HepG2 (cell line): ENCODE results near the gene ROPN1B. TPM values are rescaled to one million over a fixed set of nuclear protein-coding genes. Genes with fewer than 3 reads are reported as not detected.

Source experiments
- ATAC-seq: fragments of 200-7000 bp; cut with Tn5 transposase; 3 replicates; pipeline ENCODE4 v1.9.1; 2020; ENCODE audit warnings: mild to moderate bottlenecking, moderate library complexity
- BruUV-seq: library from RNA; stranded (reverse); fragments of 400-500 nt; replicated peaks from 2 replicates; lab custom pipeline; 2021; lab: Mats Ljungman, UMichigan
- CTCF ChIA-PET: fragments of 300-600 bp; formaldehyde crosslinking; extraction: SDS; loops from one replicate; lab custom pipeline; 2021; ENCODE audit warnings: low total read pairs, inconsistent platforms, low intra/inter-chr PET ratio; lab: Yijun Ruan, JAX
- POLR2A ChIA-PET: fragments of 350-600 bp; sonication (Branson Sonifier 250); formaldehyde crosslinking; loops from one replicate; lab custom pipeline; 2020; ENCODE audit warnings: antibody characterized with exemption, inconsistent platforms; lab: Yijun Ruan, JAX
- DNase-seq: peaks from one replicate; pipeline ENCODE4 v3.0.0-alpha.2; 2015; ENCODE audit warnings: low spot score
- FAIRE-seq: peaks from 3 replicates; lab custom pipeline; 2011; peaks lifted over from hg19 to GRCh38; lab: Jason Lieb, UNC
- H2AFZ ChIP-seq: one replicate; pipeline ENCODE4 v1.6.1; 2011; ENCODE audit warnings: low read length, inconsistent platforms
- H3K27ac ChIP-seq: fragments of 300-600 bp; 3 replicates; pipeline ENCODE4 v1.8.0; 2011; ENCODE audit warnings: mixed run types, mild to moderate bottlenecking, mixed read lengths, low read length, inconsistent platforms; ENCODE audit not compliant: insufficient read depth; ENCODE audit errors: extremely low read length
- H3K27me3 ChIP-seq, 2 experiments: fragments of 200-600 bp in 1 of 2; 2 replicates in 1 of 2; 3 replicates in 1 of 2; pipeline versions ENCODE4 v1.6.0 to v1.8.0; 2011; ENCODE audit warnings: low read length in 2 of 2, mild to moderate bottlenecking in 2 of 2, moderate library complexity in 2 of 2, inconsistent platforms in 1 of 2; ENCODE audit not compliant: insufficient read depth in 2 of 2, control insufficient read depth in 1 of 2
- H3K36me3 ChIP-seq, 2 experiments: fragments of 200-600 bp in 1 of 2; replicated peaks in 1 of 2; 2 replicates in 1 of 2; 3 replicates in 1 of 2; pipeline versions ENCODE4 v1.5.1 to v1.8.0; 2011; ENCODE audit warnings: low read length in 2 of 2, inconsistent platforms in 1 of 2; ENCODE audit not compliant: insufficient read depth in 2 of 2, control insufficient read depth in 1 of 2
- H3K4me1 ChIP-seq: 2 replicates; pipeline ENCODE4 v1.5.1; 2012; ENCODE audit warnings: low read length, inconsistent platforms; ENCODE audit not compliant: insufficient read depth
- H3K4me2 ChIP-seq: 2 replicates; pipeline ENCODE4 v1.6.0; 2011; ENCODE audit warnings: low read depth, low read length, inconsistent platforms
- H3K4me3 ChIP-seq, 3 experiments: fragments of 200-600 bp in 1 of 3; sonication (generic), shearing (Covaris generic) in 1 of 3; replicated peaks in 1 of 3; 2 replicates each; pipeline ENCODE4 v1.5.1; 2011 to 2016; ENCODE audit warnings: low read length in 3 of 3, inconsistent platforms in 2 of 3, low read depth in 2 of 3, mild to moderate bottlenecking in 2 of 3, control low read depth in 1 of 3, mixed read lengths in 1 of 3; ENCODE audit not compliant: insufficient read depth in 1 of 3
- H3K79me2 ChIP-seq: one replicate; pipeline ENCODE4 v1.6.1; 2011; ENCODE audit warnings: low read length, inconsistent platforms; ENCODE audit not compliant: insufficient read depth
- H3K9ac ChIP-seq: 2 replicates; pipeline ENCODE4 v1.6.0; 2011; ENCODE audit warnings: mild to moderate bottlenecking, low read depth, low read length, inconsistent platforms; ENCODE audit not compliant: insufficient read depth
- H3K9me3 ChIP-seq: 2 replicates; pipeline ENCODE4 v1.5.1; 2012; ENCODE audit warnings: mild to moderate bottlenecking, low read length
- H4K20me1 ChIP-seq: 2 replicates; pipeline ENCODE4 v1.6.0; 2011; ENCODE audit warnings: inconsistent platforms, mild to moderate bottlenecking, low read length, moderate library complexity; ENCODE audit not compliant: insufficient read depth
- BATF2 ChIP-seq: sonication (generic); formaldehyde crosslinking; IDR thresholded peaks from 2 replicates; pipeline ENCODE4 v1.8.0; 2022; ENCODE audit warnings: mild to moderate bottlenecking, missing genetic modification reagents, moderate library complexity
- E2F1 ChIP-seq: sonication (generic); formaldehyde crosslinking; IDR thresholded peaks from 2 replicates; pipeline ENCODE4 v1.5.0; 2020; ENCODE audit warnings: missing genetic modification reagents
- FOXK2 ChIP-seq: fragments of 450-650 bp; IDR thresholded peaks from 2 replicates; pipeline ENCODE4 v1.6.1; 2016
- ISL2 ChIP-seq: sonication (generic); formaldehyde crosslinking; IDR thresholded peaks from 2 replicates; pipeline ENCODE4 v1.5.0; 2020; ENCODE audit warnings: missing genetic modification reagents
- KLF12 ChIP-seq: sonication (generic); formaldehyde crosslinking; IDR thresholded peaks from 2 replicates; pipeline ENCODE4 v1.4.0; 2020; ENCODE audit warnings: missing genetic modification reagents, borderline replicate concordance
- NKX3-1 ChIP-seq: sonication (generic); formaldehyde crosslinking; IDR thresholded peaks from 2 replicates; pipeline ENCODE4 v1.5.0; 2020; ENCODE audit warnings: missing genetic modification reagents
- SOX6 ChIP-seq, 2 experiments: fragments of 450-650 bp in 1 of 2; sonication (generic) in 1 of 2; formaldehyde crosslinking in 1 of 2; IDR thresholded peaks; 2 replicates each; pipeline versions ENCODE4 v1.4.0 to v1.6.1; 2017 to 2020; ENCODE audit warnings: antibody characterized with exemption in 1 of 2, mild to moderate bottlenecking in 1 of 2, missing genetic modification reagents in 1 of 2
- SP4 ChIP-seq: sonication (generic); formaldehyde crosslinking; IDR thresholded peaks from 2 replicates; pipeline ENCODE4 v1.8.1; 2023; ENCODE audit warnings: mild to moderate bottlenecking, missing genetic modification reagents
- TFDP1 ChIP-seq: IDR thresholded peaks from 2 replicates; pipeline ENCODE4 v1.6.1; 2016; ENCODE audit warnings: missing compliant biosample characterization, missing genetic modification reagents, borderline replicate concordance
- ZFP36 ChIP-seq: fragments of 150-350 bp; IDR thresholded peaks from 2 replicates; pipeline ENCODE4 v1.6.1; 2018; ENCODE audit warnings: borderline replicate concordance, low read length, low read depth; ENCODE audit not compliant: partially characterized antibody
- ZMYM2 ChIP-seq: sonication (generic); formaldehyde crosslinking; IDR thresholded peaks from 2 replicates; pipeline ENCODE4 v1.8.0; 2022; ENCODE audit warnings: mild to moderate bottlenecking, missing genetic modification reagents
- ZNF326 ChIP-seq: sonication (generic); formaldehyde crosslinking; IDR thresholded peaks from 2 replicates; pipeline ENCODE4 v1.4.0; 2020; ENCODE audit warnings: missing genetic modification reagents, borderline replicate concordance
- ZNF414 ChIP-seq: sonication (generic); formaldehyde crosslinking; IDR thresholded peaks from 2 replicates; pipeline ENCODE4 v1.5.0; 2020; ENCODE audit warnings: missing genetic modification reagents
- ZNF605 ChIP-seq: sonication (generic); formaldehyde crosslinking; IDR thresholded peaks from 2 replicates; pipeline ENCODE4 v1.8.0; 2022; ENCODE audit warnings: mild to moderate bottlenecking, missing genetic modification reagents
- ZNF614 ChIP-seq: IDR thresholded peaks from 2 replicates; pipeline ENCODE4 v1.6.1; 2018; ENCODE audit warnings: missing biosample characterization, missing genetic modification reagents, inconsistent platforms, borderline replicate concordance
- WGBS: methylation state at CpG from one replicate; pipeline ENCODE4 v1.1.6; 2017; ENCODE audit warnings: low lambda C conversion rate; 5-methylcytosine and 5-hydroxymethylcytosine counted together
- in situ Hi-C: cut with HindIII; loops from 2 replicates; pipeline ENCODE4 v1.10.0; 2017; ENCODE audit warnings: low pct_unique_long_range_greater_than_20kb; ENCODE audit not compliant: extremely low pct_ligation_motif_present
- intact Hi-C: fragments of 100-400 bp; cut with micrococcal nuclease; formaldehyde crosslinking; loops from one replicate; pipeline ENCODE4 v1.10.0; 2022; ENCODE audit not compliant: unreplicated experiment
- polyA plus RNA-seq, 8 experiments: library from polyadenylated mRNA; depleted of rRNA in 3 of 8; stranded (reverse) in 7 of 8; unstranded in 1 of 8; fragments of >200 nt; fragmentation: Illumina TruSeq in 4 of 8; extraction: Trizol in 4 of 8; gene quantifications; 2 replicates each; pipeline versions ENCODE4 v1.2.1 to v1.2.3, GENCODE V29; 2011 to 2016; ENCODE audit warnings: low read depth in 4 of 8, missing spikeins in 1 of 8, mixed read lengths in 1 of 8; ENCODE audit not compliant: insufficient read depth in 1 of 8
- total RNA-seq, 5 experiments: library from RNA; depleted of rRNA; stranded (reverse); fragments of >200 nt; fragmentation: Illumina TruSeq; extraction: Trizol; gene quantifications; 2 replicates each; pipeline ENCODE4 v1.2.3, GENCODE V29; 2016; ENCODE audit warnings: low read depth in 1 of 5

The ROPN1B gene
- total and polyA plus RNA-seq, 2 of the 13 experiments (the other 11 are each of a cell fraction or from before 2014, with no cell fraction given) = not detected

GRCh38 chr3:126004217-126004616, 35.2 kb downstream of the ROPN1B start:
- CTCF ChIA-PET = no interaction called here
- 79% methylated on average over 3 of the region's 6 CpGs for WGBS

More at GRCh38 chr3:126004217-126004616, 35.2 kb downstream of the ROPN1B start:
- H3K4me2 ChIP-seq = no peak overlapping the region
- no peaks in the 10 kb centered on the region for H3K79me2 ChIP-seq
- no peaks in the 10 kb centered on the region for H4K20me1 ChIP-seq
- BruUV-seq = no TSS peak
- H3K36me3 ChIP-seq = peaks cover 4 to 7% of the 10 kb centered on the region in 2 experiments; a peak in 3 of 5 replicates
- intact Hi-C loops = no loop called here
- POLR2A ChIA-PET = no interaction called here
- TF ChIP-seq ZNF605 (CRISPR knock-in tag) (no peak), TFDP1 (CRISPR knock-in tag) (no peak), NKX3-1 (no peak), E2F1 (CRISPR knock-in tag) (no peak), ZMYM2 (CRISPR knock-in tag) (no peak), ZNF326 (CRISPR knock-in tag) (no peak), SOX6 (IDR thresholded peaks at IDR 0.05) (no peak), SOX6 (CRISPR knock-in tag; IDR thresholded peaks at IDR 0.05) (no peak), KLF12 (CRISPR knock-in tag) (no peak), ZNF414 (CRISPR knock-in tag) (no peak), FOXK2 (no peak), ZFP36 (no peak), ZNF614 (CRISPR knock-in tag) (no peak), BATF2 (no peak), ISL2 (CRISPR knock-in tag) (no peak), SP4 (CRISPR knock-in tag) (no peak)
- TF ChIP-seq, all 625 proteins: peak for 0
- no peak for ATAC-seq
- Histone ChIP-seq H3K4me1 (no peaks in the 10 kb centered on the region), H3K27ac (no peak overlapping the region), H3K27me3 (no peaks in the 10 kb centered on the region), H2AFZ (no peak overlapping the region), H3K9ac (no peak overlapping the region), H3K9me3 (no peaks in the 10 kb centered on the region), H3K4me3 (no peak overlapping the region)
- no peak for DNase-seq
- in situ Hi-C loops = no loop called here
- no peak for FAIRE-seq
